Glutamatergic neuron (in vitro differentiated cells): ENCODE data around the gene LITAFD. TPM values are rescaled to one million over a fixed set of nuclear protein-coding genes. Genes with fewer than 3 reads are reported as not detected.
A peak's percentile ranks its signal among the peaks of the same experiment; 100 is the strongest.
"Not testable (repeated sequence)": the region's sequence is repeated elsewhere in the genome, so short reads cannot be mapped to it uniquely, and the experiment has no call there.

ENCODE experiments used
- DNase-seq: peaks from one replicate; pipeline ENCODE4 v3.0.0; 2022
- H3K27ac Mint-ChIP-seq: one replicate; pipeline ENCODE4 v1.8.0; 2020; ENCODE audit warnings: mild to moderate bottlenecking, mixed read lengths, inconsistent platforms; ENCODE audit not compliant: unreplicated experiment
- H3K27me3 Mint-ChIP-seq: one replicate; pipeline ENCODE4 v1.8.0; 2020; ENCODE audit warnings: mild to moderate bottlenecking, moderate library complexity, mixed read lengths, inconsistent platforms; ENCODE audit not compliant: unreplicated experiment
- H3K36me3 Mint-ChIP-seq: one replicate; pipeline ENCODE4 v1.8.0; 2020; ENCODE audit warnings: mild to moderate bottlenecking, mixed read lengths, inconsistent platforms; ENCODE audit not compliant: unreplicated experiment
- H3K4me1 Mint-ChIP-seq: one replicate; pipeline ENCODE4 v1.8.0; 2020; ENCODE audit warnings: mild to moderate bottlenecking, low read depth, mixed read lengths, inconsistent platforms; ENCODE audit not compliant: unreplicated experiment
- H3K4me3 Mint-ChIP-seq: one replicate; pipeline ENCODE4 v1.8.0; 2020; ENCODE audit warnings: mild to moderate bottlenecking, mixed read lengths, inconsistent platforms; ENCODE audit not compliant: unreplicated experiment
- H3K9me3 Mint-ChIP-seq: one replicate; pipeline ENCODE4 v1.8.0; 2020; ENCODE audit warnings: mild to moderate bottlenecking, moderate library complexity, mixed read lengths, inconsistent platforms; ENCODE audit not compliant: unreplicated experiment
- total RNA-seq: library from RNA; stranded (reverse); fragmentation: NEBNext Ultra II Directional; extraction: Animal tissue kit (Norgen Biotek cat#: 25700); gene quantifications from one replicate; pipeline ENCODE4 v1.2.1, GENCODE V29; 2021; ENCODE audit not compliant: unreplicated experiment
- TF ChIP-seq, protein P1 (sequence below): fragments of 200-600 bp; sonication (generic); IDR thresholded peaks from one replicate; pipeline ENCODE4 v1.5.0; 2021; ENCODE audit not compliant: partially characterized antibody, unreplicated experiment

Gene LITAFD
- total RNA-seq, 1 donor from 2014 or later, result not detected

DNA sequence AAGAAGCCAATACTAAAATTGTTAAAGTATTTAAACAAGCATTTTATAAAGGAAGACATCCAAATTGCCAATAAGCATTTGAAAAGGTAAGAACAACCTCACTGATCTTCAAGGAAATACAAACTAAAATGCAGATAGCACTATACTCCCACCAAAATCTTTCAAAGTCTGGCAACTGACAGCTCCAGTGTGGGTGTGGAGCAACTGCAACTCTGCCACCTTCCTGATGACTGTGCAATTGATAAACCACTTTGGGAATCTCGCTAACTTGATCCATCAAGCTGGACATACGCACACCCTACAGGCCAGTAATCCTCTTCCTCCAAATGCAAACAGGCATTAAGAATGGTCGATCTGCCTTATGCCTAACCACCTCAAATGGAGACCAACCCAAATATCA, 31.9 kb downstream of the LITAFD start:
- peak overlapping the region; percentile 69 for H3K27ac Mint-ChIP-seq
- H3K27me3 Mint-ChIP-seq, result peaks cover 6% of the 10 kb centered on the region
- H3K4me1 Mint-ChIP-seq, result peaks cover 3% of the 10 kb centered on the region
- DNase-seq, result no peak
- H3K4me3 Mint-ChIP-seq, result no peak overlapping the region
- TF ChIP-seq, protein P1, sequence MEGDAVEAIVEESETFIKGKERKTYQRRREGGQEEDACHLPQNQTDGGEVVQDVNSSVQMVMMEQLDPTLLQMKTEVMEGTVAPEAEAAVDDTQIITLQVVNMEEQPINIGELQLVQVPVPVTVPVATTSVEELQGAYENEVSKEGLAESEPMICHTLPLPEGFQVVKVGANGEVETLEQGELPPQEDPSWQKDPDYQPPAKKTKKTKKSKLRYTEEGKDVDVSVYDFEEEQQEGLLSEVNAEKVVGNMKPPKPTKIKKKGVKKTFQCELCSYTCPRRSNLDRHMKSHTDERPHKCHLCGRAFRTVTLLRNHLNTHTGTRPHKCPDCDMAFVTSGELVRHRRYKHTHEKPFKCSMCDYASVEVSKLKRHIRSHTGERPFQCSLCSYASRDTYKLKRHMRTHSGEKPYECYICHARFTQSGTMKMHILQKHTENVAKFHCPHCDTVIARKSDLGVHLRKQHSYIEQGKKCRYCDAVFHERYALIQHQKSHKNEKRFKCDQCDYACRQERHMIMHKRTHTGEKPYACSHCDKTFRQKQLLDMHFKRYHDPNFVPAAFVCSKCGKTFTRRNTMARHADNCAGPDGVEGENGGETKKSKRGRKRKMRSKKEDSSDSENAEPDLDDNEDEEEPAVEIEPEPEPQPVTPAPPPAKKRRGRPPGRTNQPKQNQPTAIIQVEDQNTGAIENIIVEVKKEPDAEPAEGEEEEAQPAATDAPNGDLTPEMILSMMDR, result no peak
- H3K9me3 Mint-ChIP-seq, result peaks cover 10% of the 10 kb centered on the region
- H3K36me3 Mint-ChIP-seq, result no peaks in the 10 kb centered on the region

DNA sequence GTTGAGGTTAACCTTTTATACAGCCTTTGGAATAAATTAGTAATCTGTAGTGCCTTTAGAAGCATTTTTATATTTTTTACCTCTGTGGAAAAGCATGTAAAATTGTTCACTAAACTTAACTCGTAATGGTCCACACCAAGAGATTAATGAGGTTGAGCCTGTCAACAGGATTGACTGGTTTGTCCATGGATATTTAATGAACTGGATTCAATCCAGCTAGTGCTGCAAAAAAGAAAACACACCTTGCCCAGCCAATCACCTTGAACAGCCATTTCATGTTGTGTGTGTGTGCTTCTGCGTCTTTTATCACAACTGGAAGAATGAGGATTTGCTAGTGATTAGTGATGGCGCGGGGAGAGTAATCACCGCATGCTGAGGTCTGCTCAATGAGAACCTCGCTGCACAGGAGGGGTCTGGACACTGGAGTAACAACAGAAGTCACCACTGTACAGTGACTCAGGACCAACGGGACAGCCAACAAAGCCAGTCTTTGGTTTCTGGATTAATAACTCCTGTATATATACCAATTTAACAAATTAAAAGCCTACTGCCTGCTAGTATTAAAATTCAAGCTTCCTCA, 33.7 kb downstream of the LITAFD start:
- Mint-ChIP-seq H3K9me3 (peaks cover 11% of the 10 kb centered on the region), H3K4me3 (no peak overlapping the region), H3K36me3 (no peaks in the 10 kb centered on the region)

DNA sequence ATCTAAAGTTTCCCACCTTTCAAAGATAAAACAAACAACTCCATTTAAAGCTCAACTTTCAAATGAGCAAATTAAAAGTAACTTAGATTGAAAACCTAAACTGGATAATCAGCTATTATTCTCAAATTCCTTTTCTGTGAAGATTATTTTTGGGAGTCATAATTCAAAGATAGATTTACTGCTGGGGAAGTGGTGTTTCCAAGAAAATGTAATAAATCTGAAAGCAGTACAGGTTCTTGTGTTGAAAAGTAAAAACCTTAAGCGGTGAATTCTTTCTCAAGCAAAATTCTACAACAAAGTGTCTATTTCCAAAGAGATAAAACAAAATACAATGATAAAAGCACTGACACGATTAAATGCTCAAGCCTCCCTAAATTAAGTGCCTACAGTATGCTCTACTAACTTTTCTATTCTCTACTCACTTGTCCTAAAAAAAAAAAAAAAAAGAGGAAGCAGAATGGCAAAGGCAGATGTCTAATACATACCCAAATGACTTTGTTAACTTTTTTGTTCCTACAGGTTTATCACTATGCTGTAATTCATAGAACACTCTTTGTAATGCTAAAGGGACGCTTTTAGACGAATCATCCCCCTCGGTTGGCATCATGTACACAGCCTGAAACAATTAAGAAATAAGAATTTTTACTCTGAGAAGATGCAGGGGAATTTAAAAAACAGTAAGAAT, 34.5 kb downstream of the LITAFD start:
- H3K9me3 Mint-ChIP-seq, result peaks cover 10% of the 10 kb centered on the region

More for the DNA sequence above, 33.7 kb downstream of the LITAFD start:
- DNase-seq, result no peak
- TF ChIP-seq, protein P1, result no peak
- Mint-ChIP-seq H3K4me1 (peaks cover 2% of the 10 kb centered on the region), H3K27me3 (peaks cover 6% of the 10 kb centered on the region), H3K27ac (no peak overlapping the region)

DNA sequence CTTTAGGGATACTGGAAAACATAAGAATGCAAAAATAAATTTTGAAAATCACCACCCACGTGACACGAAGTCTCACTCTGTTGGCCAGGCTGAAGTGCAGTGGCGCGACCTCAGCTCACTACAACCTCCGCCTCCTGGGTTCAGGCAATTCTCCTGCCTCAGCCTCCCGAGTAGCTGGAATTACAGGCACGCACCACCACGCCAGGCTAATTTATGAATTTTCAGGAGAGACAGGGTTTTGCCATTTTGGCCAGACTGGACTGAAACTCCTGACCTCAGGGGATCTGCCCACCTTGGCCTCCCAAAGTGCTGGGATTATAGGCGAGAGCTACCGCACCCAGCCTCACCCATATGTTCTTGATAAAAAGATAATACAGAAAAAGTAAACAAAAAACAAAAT, 35.2 kb downstream of the LITAFD start:
- not testable (repeated sequence) for H3K9me3 Mint-ChIP-seq, H3K27me3 Mint-ChIP-seq, DNase-seq, H3K4me1 Mint-ChIP-seq, H3K27ac Mint-ChIP-seq, H3K36me3 Mint-ChIP-seq, H3K4me3 Mint-ChIP-seq

More for the DNA sequence above, 34.5 kb downstream of the LITAFD start:
- Mint-ChIP-seq H3K4me3 (no peak overlapping the region), H3K27ac (no peak overlapping the region), H3K36me3 (no peaks in the 10 kb centered on the region), H3K27me3 (peaks cover 6% of the 10 kb centered on the region), H3K4me1 (peaks cover 2% of the 10 kb centered on the region)
- no peak for DNase-seq
- TF ChIP-seq, protein P1, result no peak

DNA sequence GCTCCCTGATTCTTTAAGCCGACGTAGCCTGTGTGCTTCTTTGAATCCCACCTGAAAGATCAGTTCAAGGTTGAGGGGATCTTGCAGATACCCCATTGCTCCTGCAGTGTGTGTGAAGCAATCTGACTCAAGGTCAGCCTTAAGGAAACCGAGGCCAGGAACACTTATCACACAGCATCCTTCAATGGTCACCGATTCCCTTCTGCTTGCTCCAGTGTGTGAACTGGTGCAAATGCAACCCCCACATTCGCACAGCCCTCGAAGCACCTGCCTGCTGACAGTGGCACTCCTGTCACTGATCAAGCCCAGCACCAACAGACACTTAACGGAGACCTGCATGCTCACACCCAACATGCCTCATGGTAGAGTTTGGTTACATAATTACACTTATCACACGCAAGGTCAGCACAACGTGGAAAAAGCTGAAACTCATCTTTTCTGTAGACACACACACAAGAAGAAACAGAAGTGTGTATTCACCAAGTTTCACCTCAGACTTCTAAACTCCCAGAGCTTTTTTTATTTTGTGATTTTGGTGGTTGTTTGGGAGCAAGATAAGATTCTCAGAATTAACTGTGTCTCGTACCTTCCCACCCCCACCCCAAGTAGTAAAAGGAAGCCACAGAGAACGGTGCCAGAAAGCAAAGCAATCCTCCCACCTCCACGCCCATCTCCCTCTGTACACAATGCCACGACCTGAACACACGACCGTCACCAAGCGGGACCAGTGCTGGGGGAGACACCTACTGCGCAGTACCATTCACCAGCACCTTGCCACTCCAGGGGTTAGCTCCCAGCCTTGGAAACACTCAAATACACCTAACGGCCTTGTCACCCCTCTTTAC, 37.2 kb downstream of the LITAFD start:
- no peak for DNase-seq
- Mint-ChIP-seq H3K36me3 (no peaks in the 10 kb centered on the region), H3K4me3 (no peak overlapping the region), H3K9me3 (peaks cover 7% of the 10 kb centered on the region), H3K27me3 (peaks cover 6% of the 10 kb centered on the region), H3K4me1 (peaks cover 13% of the 10 kb centered on the region), H3K27ac (no peak overlapping the region)
- TF ChIP-seq, protein P1, result no peak
